Endothelial cell of umbilical vein (primary cell): ENCODE data around the gene KRT83. TPM values are rescaled to one million over a fixed set of nuclear protein-coding genes. Genes with fewer than 3 reads are reported as not detected.

Source experiments
- BruUV-seq: library from RNA; stranded (reverse); fragments of 400-500 nt; replicated peaks from 2 replicates; lab custom pipeline; 2021; lab: Mats Ljungman, UMichigan
- CTCF ChIA-PET: fragments of 300-600, 350-600 bp; sonication (Branson Sonifier 250); formaldehyde crosslinking; loops from one replicate; lab custom pipeline; 2021; ENCODE audit warnings: antibody characterized with exemption, inconsistent platforms; lab: Charles Lee
- POLR2A ChIA-PET: fragments of 300-600, 350-600 bp; sonication (Branson Sonifier 250); formaldehyde crosslinking; loops from one replicate; lab custom pipeline; 2021; ENCODE audit warnings: antibody characterized with exemption, inconsistent platforms; lab: Charles Lee
- DNase-seq: peaks from one replicate; pipeline ENCODE4 v3.0.0-alpha.2; 2011; ENCODE audit warnings: low read depth, low spot score
- FAIRE-seq: peaks from 2 replicates; lab custom pipeline; 2011; peaks lifted over from hg19 to GRCh38; lab: Jason Lieb, UNC
- H2AFZ ChIP-seq: 2 replicates; pipeline ENCODE4 v1.6.0; 2012; ENCODE audit warnings: low read depth, low read length, control low read depth, inconsistent platforms
- H3K27ac ChIP-seq: 2 replicates; pipeline ENCODE4 v1.5.1; 2011; ENCODE audit warnings: low read depth, mild to moderate bottlenecking, control low read depth, low read length, moderate library complexity; ENCODE audit not compliant: insufficient read depth
- H3K27me3 ChIP-seq, 2 experiments: 2 replicates each; pipeline versions ENCODE4 v1.6.0 to v1.6.1; 2011; ENCODE audit warnings: low read length in 2 of 2, mixed read lengths in 1 of 2; ENCODE audit not compliant: control insufficient read depth in 2 of 2, insufficient read depth in 2 of 2
- H3K36me3 ChIP-seq, 2 experiments: 2 replicates in 1 of 2; 3 replicates in 1 of 2; pipeline ENCODE4 v1.5.1; 2011; ENCODE audit warnings: low read length in 2 of 2, mild to moderate bottlenecking in 1 of 2, moderate library complexity in 1 of 2; ENCODE audit not compliant: control insufficient read depth in 2 of 2, insufficient read depth in 2 of 2; ENCODE audit errors: extremely low read depth in 1 of 2
- H3K4me1 ChIP-seq: 3 replicates; pipeline ENCODE4 v1.5.1; 2011; ENCODE audit warnings: mild to moderate bottlenecking, low read length; ENCODE audit not compliant: control insufficient read depth, insufficient read depth; ENCODE audit errors: extremely low read depth
- H3K4me2 ChIP-seq: 2 replicates; pipeline ENCODE4 v1.6.1; 2011; ENCODE audit warnings: low read length, control low read depth, mixed read lengths; ENCODE audit not compliant: insufficient read depth
- H3K4me3 ChIP-seq, 3 experiments: fragments of 200-600 bp in 1 of 3; sonication (generic), shearing (Covaris generic) in 1 of 3; replicated peaks in 1 of 3; 2 replicates each; pipeline ENCODE4 v1.5.1; 2011 to 2016; ENCODE audit warnings: control low read depth in 3 of 3, low read length in 3 of 3, mild to moderate bottlenecking in 2 of 3, inconsistent platforms in 1 of 3, low read depth in 1 of 3, moderate library complexity in 1 of 3; ENCODE audit not compliant: insufficient read depth in 1 of 3
- H3K79me2 ChIP-seq: 2 replicates; pipeline ENCODE4 v1.6.0; 2012; ENCODE audit warnings: low read length, inconsistent platforms; ENCODE audit not compliant: control insufficient read depth, insufficient read depth
- H3K9ac ChIP-seq: replicated peaks from 2 replicates; pipeline ENCODE3; 2011; ENCODE audit warnings: low read length, control low read depth; ENCODE audit not compliant: insufficient read depth; ENCODE audit errors: extremely low read depth
- H3K9me1 ChIP-seq: replicated peaks from 3 replicates; pipeline ENCODE4 v1.6.0; 2011; ENCODE audit warnings: mild to moderate bottlenecking, low read length; ENCODE audit not compliant: control insufficient read depth, insufficient read depth; ENCODE audit errors: extremely low read depth
- H3K9me3 ChIP-seq: replicated peaks from 2 replicates; pipeline ENCODE4 v1.5.1; 2012; ENCODE audit warnings: low read length, inconsistent platforms; ENCODE audit not compliant: control insufficient read depth, insufficient read depth
- H4K20me1 ChIP-seq: replicated peaks from 2 replicates; pipeline ENCODE3; 2011; ENCODE audit warnings: mild to moderate bottlenecking, low read length; ENCODE audit not compliant: control insufficient read depth, insufficient read depth; ENCODE audit errors: extremely low read depth
- CTCF ChIP-seq, 2 donors: IDR thresholded peaks; 1 replicate in 1 of 2; 2 replicates in 1 of 2; pipeline ENCODE4 v1.5.1; 2011; ENCODE audit warnings: low read length in 2 of 2, mild to moderate bottlenecking in 2 of 2, moderate library complexity in 2 of 2, control low read depth in 1 of 2, inconsistent platforms in 1 of 2, low read depth in 1 of 2; ENCODE audit not compliant: insufficient read depth in 1 of 2; ENCODE audit errors: extremely low read depth in 1 of 2
- EZH2 ChIP-seq: IDR thresholded peaks from 2 replicates; pipeline ENCODE4 v1.6.1; 2012; ENCODE audit warnings: borderline replicate concordance, low read depth, mild to moderate bottlenecking, moderate library complexity, low read length, inconsistent platforms; ENCODE audit not compliant: severe bottlenecking
- FOS ChIP-seq: IDR thresholded peaks from 2 replicates; pipeline ENCODE4 v1.6.1; 2011; ENCODE audit warnings: mild to moderate bottlenecking, low read length, moderate library complexity, borderline replicate concordance; ENCODE audit not compliant: insufficient read depth
- GATA2 ChIP-seq: IDR thresholded peaks from 2 replicates; pipeline ENCODE4 v1.7.0; 2011; ENCODE audit warnings: low read depth, mild to moderate bottlenecking, moderate library complexity, mixed read lengths, low read length; ENCODE audit not compliant: insufficient read length, insufficient read depth
- JUN ChIP-seq: IDR thresholded peaks from 2 replicates; pipeline ENCODE4 v1.6.1; 2011; ENCODE audit warnings: borderline replicate concordance, low read depth; ENCODE audit not compliant: insufficient read length, insufficient read depth
- MAX ChIP-seq: IDR thresholded peaks from 2 replicates; pipeline ENCODE4 v1.6.1; 2011; ENCODE audit not compliant: insufficient read depth, insufficient read length
- MYC ChIP-seq: IDR thresholded peaks from one replicate; pipeline ENCODE4 v1.6.1; 2011; ENCODE audit warnings: mild to moderate bottlenecking, low read depth, low read length
- POLR2A ChIP-seq: IDR thresholded peaks from 2 replicates; pipeline ENCODE4 v1.6.1; 2012; ENCODE audit warnings: low read depth, mild to moderate bottlenecking, control low read depth, low read length
- POLR2AphosphoS5 ChIP-seq: IDR thresholded peaks from 2 replicates; pipeline ENCODE4 v1.6.1; 2012; ENCODE audit warnings: low read depth, mild to moderate bottlenecking, control low read depth, low read length, moderate library complexity; ENCODE audit not compliant: insufficient read depth
- dilution Hi-C: fragments of 300-500 bp; cut with MboI; formaldehyde crosslinking; loops from one replicate; pipeline ENCODE4 v1.15.0; 2019; ENCODE audit warnings: low sequenced_read_pairs; ENCODE audit not compliant: extremely low pct_ligation_motif_present
- intact Hi-C: fragments of 100-400 bp; cut with micrococcal nuclease; formaldehyde crosslinking; loops from one replicate; pipeline ENCODE4 v1.10.0; 2022
- polyA plus RNA-seq, 4 experiments: library from polyadenylated mRNA; depleted of rRNA in 3 of 4; stranded (reverse) in 3 of 4; unstranded in 1 of 4; fragments of >200 nt; gene quantifications; 2 replicates each; pipeline versions ENCODE4 v1.2.1 to v1.2.3, GENCODE V29; 2011 to 2012; ENCODE audit warnings: missing spikeins in 1 of 4
- total RNA-seq: library from RNA; stranded (reverse); gene quantifications from 2 replicates; pipeline ENCODE4 v1.2.3, GENCODE V29; 2021

KRT83 gene
- total and polyA plus RNA-seq, 2 donors (not counting 3 experiments of a cell fraction or from before 2014, with no cell fraction given) = not detected

- BruUV-seq = no TSS peak
- H3K9me1 ChIP-seq = no peaks in the 10 kb centered on the region
- intact Hi-C loops (no loop called here), dilution Hi-C loops (no loop called here)
- no peak overlapping the region for H2AFZ ChIP-seq
- DNase-seq = no peak
- no peak for TF ChIP-seq EZH2
- no peak for TF ChIP-seq FOS
- TF ChIP-seq CTCF (IDR thresholded peaks at IDR 0.05; ENCODE audit: extremely low read depth in 1 of 2, insufficient read depth in 1 of 2, low read depth in 1 of 2, low read length in 2 of 2) = no peak
- TF ChIP-seq GATA2 = no peak
- TF ChIP-seq JUN = no peak
- TF ChIP-seq POLR2A = no peak
- TF ChIP-seq POLR2AphosphoS5 = no peak
- no peak for TF ChIP-seq MYC
- TF ChIP-seq MAX = no peak
- H3K4me2 ChIP-seq = no peak overlapping the region
- H3K27ac ChIP-seq = no peak overlapping the region
- no peaks in the 10 kb centered on the region for H3K36me3 ChIP-seq
- H3K9me3 ChIP-seq = no peaks in the 10 kb centered on the region
- H3K27me3 ChIP-seq = peaks cover 11% of the 10 kb centered on the region in 2 experiments
- no peaks in the 10 kb centered on the region for H3K4me1 ChIP-seq
- POLR2A ChIA-PET = no interaction called here
- no peaks in the 10 kb centered on the region for H3K79me2 ChIP-seq
- no peak overlapping the region for H3K4me3 ChIP-seq
- H4K20me1 ChIP-seq = no peaks in the 10 kb centered on the region
- no peak overlapping the region for H3K9ac ChIP-seq
- CTCF ChIA-PET = interaction anchor here (2.0 kb wide), 1 partner anchor 13 kb away, joined by 7 read pairs; no protein-coding TSS in a partner anchor
- FAIRE-seq = no peak
These were observed 19.9 kb upstream of the KRT83 start for GRCh38 chr12:52341066-52341580.
